PC-3 (cell line): ENCODE data around the gene SH3BGR.

Experiments
- CTCF ChIP-seq: fragments of 300-600 bp; sonication (generic); conservative IDR thresholded peaks from 2 replicates; pipeline ENCODE4 v1.5.1; 2017; ENCODE audit warnings: antibody characterized with exemption, low read depth, mild to moderate bottlenecking, low read length
- EZH2 ChIP-seq: fragments of 300-600 bp; sonication (generic); IDR thresholded peaks from one replicate; pipeline ENCODE4 v1.6.1; 2017; ENCODE audit warnings: antibody characterized with exemption, mild to moderate bottlenecking, low read length; ENCODE audit not compliant: unreplicated experiment

GRCh38 chr21:39542736-39543135 is 91.0 kb downstream of the SH3BGR start:
- TF ChIP-seq CTCF (no peak), EZH2 (no peak)
